ENCODE measurements around the gene ZNF346.
"Not testable (repeated sequence)": the region's sequence is repeated elsewhere in the genome, so short reads cannot be mapped to it uniquely, and the experiment has no call there.

The ZNF346 gene, protein sequence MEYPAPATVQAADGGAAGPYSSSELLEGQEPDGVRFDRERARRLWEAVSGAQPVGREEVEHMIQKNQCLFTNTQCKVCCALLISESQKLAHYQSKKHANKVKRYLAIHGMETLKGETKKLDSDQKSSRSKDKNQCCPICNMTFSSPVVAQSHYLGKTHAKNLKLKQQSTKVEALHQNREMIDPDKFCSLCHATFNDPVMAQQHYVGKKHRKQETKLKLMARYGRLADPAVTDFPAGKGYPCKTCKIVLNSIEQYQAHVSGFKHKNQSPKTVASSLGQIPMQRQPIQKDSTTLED

DNA sequence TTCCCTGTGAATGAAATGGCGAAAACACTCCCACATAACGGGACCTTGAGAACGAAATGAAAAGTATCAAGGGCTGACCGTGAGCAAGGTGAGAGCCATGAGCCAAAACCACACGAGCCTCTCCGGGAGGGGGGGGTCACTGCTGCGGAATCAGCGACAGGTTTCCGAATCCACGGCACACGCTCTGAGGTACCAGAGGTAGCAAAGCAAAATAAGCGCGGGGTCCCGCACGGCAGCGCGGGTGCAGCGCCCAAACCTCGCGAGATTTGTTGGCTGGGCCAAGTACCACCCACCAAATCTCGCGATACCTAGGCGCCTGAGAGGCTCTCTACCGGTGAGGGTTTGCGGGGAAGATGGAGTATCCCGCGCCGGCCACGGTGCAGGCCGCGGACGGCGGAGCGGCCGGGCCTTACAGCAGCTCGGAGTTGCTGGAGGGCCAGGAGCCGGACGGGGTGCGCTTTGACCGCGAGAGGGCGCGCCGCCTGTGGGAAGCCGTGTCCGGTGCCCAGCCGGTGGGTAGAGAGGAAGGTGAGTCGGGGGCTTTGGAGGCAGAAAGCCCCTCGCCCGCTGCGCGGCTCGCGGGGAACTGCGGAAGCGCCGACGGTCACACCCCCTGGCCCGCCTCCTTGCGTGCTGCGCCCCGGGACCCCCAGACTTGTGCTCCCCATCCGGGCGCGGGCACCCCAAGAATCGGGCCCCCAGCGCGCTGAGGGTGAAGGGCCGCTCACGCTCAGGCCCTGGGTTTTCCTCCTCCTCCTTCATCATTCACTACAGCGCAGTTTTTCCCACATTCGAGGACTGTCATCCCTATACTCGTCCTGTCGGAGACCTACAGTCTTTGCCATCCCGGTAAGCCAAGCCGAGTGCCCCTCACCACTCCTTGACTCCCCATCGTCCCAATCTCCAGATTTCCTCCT, at the start of gene ZNF346:
TSS of gene ZNF346 (plus strand) at position 311 of the 917 bp plus-strand sequence. CDS start at position 354, 43 bp downstream.
- DNase-seq, result peak; percentile 85

DNA sequence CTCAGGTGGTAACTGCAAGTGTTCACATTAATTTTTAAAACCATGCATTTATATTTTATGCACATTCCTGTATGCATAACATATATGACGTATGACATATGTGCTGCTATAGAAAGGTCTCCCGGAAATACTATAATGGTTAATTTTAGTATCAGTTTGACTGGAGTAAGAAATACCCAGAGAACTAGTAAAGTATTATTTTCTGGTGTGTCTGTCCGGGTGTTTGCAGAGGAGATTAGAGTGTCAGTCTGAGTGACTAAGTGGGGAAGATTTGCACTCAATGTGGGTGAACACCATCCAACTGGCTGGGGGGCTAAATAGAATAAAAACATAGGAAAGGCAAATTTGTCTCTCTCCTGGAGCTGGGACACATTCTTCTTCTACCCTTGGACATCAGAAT, 42.8 kb upstream of the ZNF346 start:
- DNase-seq, result no peak

GRCh38 chr5:176980818-176981217, 41.7 kb upstream of the ZNF346 start:
- DNase-seq, result no peak

GRCh38 chr5:176983112-176983511, 39.4 kb upstream of the ZNF346 start:
- not testable (repeated sequence) for DNase-seq

DNA sequence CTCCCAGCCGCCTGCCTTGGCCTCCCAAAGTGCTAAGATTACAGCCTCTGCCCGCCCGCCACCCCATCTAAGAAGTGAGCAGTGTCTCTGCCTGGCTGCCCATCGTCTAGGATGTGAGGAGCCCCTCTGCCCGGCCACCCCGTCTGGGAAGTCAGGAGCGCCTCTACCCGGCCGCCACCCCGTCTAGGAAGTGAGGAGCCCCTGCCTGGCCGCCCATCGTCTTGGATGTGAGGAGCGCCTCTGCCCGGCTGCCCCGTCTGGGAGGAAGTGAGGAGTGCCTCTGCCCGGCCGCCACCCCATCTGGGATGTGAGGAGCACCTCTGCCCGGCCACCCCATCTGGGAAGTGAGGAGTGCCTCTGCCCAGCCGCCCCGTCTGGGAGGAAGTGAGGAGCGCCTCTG, 38.9 kb upstream of the ZNF346 start:
- not testable (repeated sequence) for DNase-seq

- DNase-seq, result not testable (repeated sequence)
Observed at GRCh38 chr5:176984176-176984575, 38.3 kb upstream of the ZNF346 start.

GRCh38 chr5:176985516-176985915, 37.0 kb upstream of the ZNF346 start:
- DNase-seq, result no peak

- no peak for DNase-seq
Observed at GRCh38 chr5:176986280-176986679, 36.2 kb upstream of the ZNF346 start.

- no peak for DNase-seq
Observed at GRCh38 chr5:176987583-176987982, 34.9 kb upstream of the ZNF346 start.

- not testable (repeated sequence) for DNase-seq
Observed at GRCh38 chr5:176993081-176993480, 29.4 kb upstream of the ZNF346 start.

DNA sequence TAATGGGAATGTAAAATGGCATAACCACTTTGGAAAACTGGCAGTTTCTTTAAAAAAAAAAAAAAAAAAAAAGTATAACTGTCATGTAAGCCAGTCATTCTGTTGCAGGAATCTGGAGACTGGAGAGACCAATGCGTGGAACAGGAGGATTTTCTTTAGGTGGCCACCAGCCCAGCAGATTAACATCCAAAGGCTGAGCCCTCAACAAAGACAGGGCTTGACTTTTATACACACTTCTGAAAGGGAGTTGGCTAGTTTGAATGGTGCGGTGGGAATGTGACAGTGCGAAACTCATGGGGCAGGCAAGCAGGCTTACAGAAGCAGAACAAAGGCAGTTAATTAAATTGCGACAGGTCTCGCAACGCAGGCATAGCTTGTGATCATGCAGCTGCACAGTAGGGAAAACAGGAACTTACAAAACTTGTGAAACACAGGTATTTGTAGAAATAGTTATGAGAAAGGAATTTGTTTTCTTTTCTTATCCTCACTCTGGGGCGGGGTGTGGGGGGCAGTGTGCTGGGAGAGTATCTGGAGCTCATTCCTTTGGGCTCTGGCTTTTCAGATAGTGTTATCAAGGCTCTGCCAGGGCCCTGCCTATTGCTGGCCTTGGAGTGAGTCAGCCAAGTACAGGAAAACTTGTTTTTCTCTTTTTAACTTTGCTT, 27.9 kb upstream of the ZNF346 start:
- DNase-seq, result peak; percentile 99

DNA sequence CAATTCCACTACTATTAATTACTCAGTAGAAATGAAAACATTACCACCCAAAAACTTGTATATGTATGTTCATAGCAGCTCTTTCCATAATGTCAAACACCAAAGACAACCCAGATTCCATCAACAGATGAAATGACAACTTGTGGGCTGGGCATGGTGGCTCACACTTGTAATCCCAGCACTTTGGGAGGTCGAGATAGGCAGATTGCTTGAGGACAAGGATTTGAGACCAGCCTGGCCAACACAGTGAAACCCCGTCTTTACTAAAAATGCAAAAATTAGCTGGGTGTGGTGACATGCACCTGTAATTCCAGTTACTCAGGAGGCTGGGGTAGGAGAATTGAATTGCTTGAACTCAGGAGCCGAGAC, 27.4 kb upstream of the ZNF346 start:
- DNase-seq, result no peak

GRCh38 chr5:176995896-176996767, 26.4 kb upstream of the ZNF346 start:
- peak; percentile 59 for DNase-seq

DNA sequence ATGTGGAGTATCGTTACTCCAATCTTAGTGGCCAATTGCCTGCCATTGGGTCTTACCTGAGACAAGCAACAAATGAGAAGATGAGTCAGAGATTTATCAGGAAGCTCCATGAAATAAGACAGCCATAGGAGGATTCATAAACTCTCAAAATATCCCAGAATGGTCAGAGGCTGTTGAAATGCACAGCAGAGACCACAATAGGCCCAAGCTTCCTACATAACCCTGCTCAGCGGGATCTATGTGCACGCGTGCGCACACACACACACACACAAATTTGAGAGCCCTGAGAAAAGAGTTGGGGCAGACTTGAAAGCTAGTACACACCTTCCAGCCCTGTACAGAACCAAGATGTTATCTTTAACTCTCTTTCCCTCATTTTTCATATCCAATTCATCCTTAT, 25.7 kb upstream of the ZNF346 start:
- DNase-seq, result peak; percentile 59

GRCh38 chr5:176998828-176999227, 23.7 kb upstream of the ZNF346 start:
- DNase-seq, result no peak

- DNase-seq, result not testable (repeated sequence)
Observed at GRCh38 chr5:176999526-176999925, 23.0 kb upstream of the ZNF346 start.

DNA sequence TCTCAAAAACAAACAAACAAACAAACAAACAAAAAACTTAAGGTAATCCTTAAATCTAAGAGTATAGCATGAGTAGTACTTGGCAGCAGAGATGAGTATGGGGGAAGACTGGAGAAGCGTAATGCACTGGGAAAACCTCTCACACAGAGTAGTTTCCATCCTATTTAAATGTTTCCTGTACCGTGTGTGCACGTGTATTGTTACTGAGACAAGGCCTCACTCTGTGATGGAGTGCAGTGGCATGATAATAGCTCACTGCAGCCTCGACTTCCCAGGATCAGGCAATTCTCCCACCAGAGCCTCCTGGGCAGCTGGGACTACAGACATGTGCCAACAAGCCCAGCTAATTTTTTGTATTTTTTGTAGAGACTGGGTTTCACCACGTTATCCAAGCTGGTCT, 18.8 kb upstream of the ZNF346 start:
- no peak for DNase-seq

GRCh38 chr5:177004961-177005360, 17.5 kb upstream of the ZNF346 start:
- DNase-seq, result no peak

DNA sequence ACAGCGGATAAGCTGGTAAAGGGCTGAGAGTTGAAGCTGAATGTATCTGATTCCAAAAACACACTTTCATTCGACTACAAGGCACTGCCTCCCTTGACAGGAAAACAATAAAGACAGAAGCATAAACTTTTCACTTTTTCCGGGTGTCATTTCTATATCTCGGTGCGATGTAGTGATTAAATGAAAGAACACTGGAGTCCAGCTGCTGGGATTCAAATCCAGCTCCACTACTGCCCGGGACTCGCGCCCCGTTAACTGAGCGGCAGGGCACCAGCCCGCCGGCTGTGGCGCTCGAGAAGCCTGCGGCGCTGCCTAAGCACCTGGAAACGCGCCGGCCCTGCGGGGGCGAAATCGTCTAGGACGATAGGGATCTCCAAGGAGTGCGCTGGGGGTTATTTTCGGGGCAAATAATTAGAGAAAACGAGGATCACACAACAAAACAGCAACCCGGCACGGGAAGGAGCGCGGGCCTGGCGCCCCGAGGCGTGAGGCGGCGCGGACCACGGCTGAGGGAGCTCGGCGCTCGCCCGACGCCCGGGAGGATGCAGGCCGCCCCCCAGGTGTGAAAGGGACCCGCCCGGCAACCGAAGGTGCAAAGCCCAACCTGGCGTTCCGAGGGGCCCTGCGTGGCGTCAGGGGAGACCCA, 16.8 kb upstream of the ZNF346 start:
- peak; percentile 20 for DNase-seq

GRCh38 chr5:177006265-177006972, 16.1 kb upstream of the ZNF346 start, which contains the start of gene UIMC1:
Gene UIMC1 (minus strand): TSS chr5:177006779. CDS start chr5:176982615, 24,164 bp downstream.
- DNase-seq, result peak; percentile 78

GRCh38 chr5:177008716-177009115, 13.8 kb upstream of the ZNF346 start:
- no peak for DNase-seq
